Breast epithelium (tissue), 4 donors: ENCODE measurements around the gene OR11G2. TPM values are rescaled to one million over a fixed set of nuclear protein-coding genes. Genes with fewer than 3 reads are reported as not detected.

Experiments
- DNase-seq, 2 donors: peaks; one replicate each; pipeline ENCODE4 v3.0.0-alpha.2; 2019; ENCODE audit warnings: low spot score in 2 of 2
- H3K27ac ChIP-seq, 2 donors: fragments of 200-600 bp; sonication (generic) in 1 of 2; one replicate each; pipeline ENCODE4 v1.5.1; 2016 to 2019; ENCODE audit warnings: mild to moderate bottlenecking in 1 of 2
- H3K27me3 ChIP-seq, 2 donors: fragments of 200-600 bp; sonication (generic) in 1 of 2; one replicate each; pipeline versions ENCODE4 v1.5.1 to v1.6.0; 2017 to 2019; ENCODE audit warnings: control low read depth in 1 of 2, mild to moderate bottlenecking in 1 of 2
- H3K36me3 ChIP-seq: fragments of 200-600 bp; one replicate; pipeline ENCODE4 v1.5.1; 2019
- H3K4me1 ChIP-seq, 2 donors: fragments of 200-600 bp; sonication (generic); one replicate each; pipeline ENCODE4 v1.5.1; 2016 to 2019; ENCODE audit warnings: control low read depth in 1 of 2
- H3K4me3 ChIP-seq, 3 donors: fragments of 200-600 bp; sonication (generic); 1 replicate in 2 of 3; 2 replicates in 1 of 3; pipeline ENCODE4 v1.5.1; 2016 to 2019; ENCODE audit warnings: mild to moderate bottlenecking in 3 of 3, moderate library complexity in 2 of 3
- H3K9me3 ChIP-seq, 2 donors: fragments of 200-600 bp; sonication (generic) in 1 of 2; one replicate each; pipeline ENCODE4 v1.5.1; 2016 to 2019; ENCODE audit warnings: control low read depth in 1 of 2
- CTCF ChIP-seq, 3 donors: fragments of 450-650 bp; IDR thresholded peaks; one replicate each; pipeline ENCODE4 v1.5.1; 2016 to 2017; ENCODE audit warnings: antibody characterized with exemption in 3 of 3, mild to moderate bottlenecking in 3 of 3, moderate library complexity in 3 of 3
- POLR2A ChIP-seq: fragments of 450-650 bp; IDR thresholded peaks from one replicate; pipeline ENCODE4 v1.6.1; 2016; ENCODE audit warnings: antibody characterized with exemption, mild to moderate bottlenecking, moderate library complexity
- POLR2AphosphoS5 ChIP-seq, 3 donors: sonication (generic); formaldehyde crosslinking; IDR thresholded peaks; one replicate each; pipeline ENCODE4 v1.6.1; 2017; ENCODE audit warnings: antibody characterized with exemption in 3 of 3
- intact Hi-C: fragments of 100-400 bp; cut with DNase I; formaldehyde crosslinking; loops from one replicate; pipeline ENCODE4 v1.15.1; 2023; ENCODE audit warnings: low total_unique reads
- total RNA-seq, 3 donors: library from RNA; depleted of rRNA; stranded (reverse); fragments of >200 nt; gene quantifications; one replicate each; pipeline ENCODE4 v1.1.0, GENCODE V29; 2016

OR11G2 gene
- total RNA-seq, 3 donors from 2014 or later, result not detected

- no peak for DNase-seq
- H3K4me1 ChIP-seq, result no peaks in the 10 kb centered on the region
- intact Hi-C loops, result no loop called here
- H3K36me3 ChIP-seq, result no peaks in the 10 kb centered on the region
- no peak for TF ChIP-seq POLR2A
- no peak for TF ChIP-seq POLR2AphosphoS5 (IDR thresholded peaks at IDR 0.05)
- H3K27me3 ChIP-seq, result no peaks in the 10 kb centered on the region
- H3K4me3 ChIP-seq, result no peak overlapping the region
- no peak overlapping the region for H3K27ac ChIP-seq
- no peaks in the 10 kb centered on the region for H3K9me3 ChIP-seq
These were observed 14.4 kb upstream of the OR11G2 start for GRCh38 chr14:20176330-20176729.

- no peaks in the 10 kb centered on the region for H3K4me1 ChIP-seq
- H3K4me3 ChIP-seq, result no peak overlapping the region
- no peaks in the 10 kb centered on the region for H3K36me3 ChIP-seq
- intact Hi-C loops, result no loop called here
- H3K9me3 ChIP-seq, result no peaks in the 10 kb centered on the region
- H3K27ac ChIP-seq, result no peak overlapping the region
- no peak for TF ChIP-seq CTCF (IDR thresholded peaks at IDR 0.05)
- no peak for TF ChIP-seq POLR2AphosphoS5 (IDR thresholded peaks at IDR 0.05)
- no peak for TF ChIP-seq POLR2A
- H3K27me3 ChIP-seq, result no peaks in the 10 kb centered on the region
- DNase-seq, result no peak
These were observed 13.2 kb upstream of the OR11G2 start for GRCh38 chr14:20177433-20177974.

GRCh38 chr14:20179218-20179617 is 11.5 kb upstream of the OR11G2 start:
- no peaks in the 10 kb centered on the region for H3K9me3 ChIP-seq
- intact Hi-C loops, result no loop called here
- no peaks in the 10 kb centered on the region for H3K27me3 ChIP-seq
- DNase-seq, result no peak
- no peak overlapping the region for H3K27ac ChIP-seq
- no peak overlapping the region for H3K4me3 ChIP-seq
- no peak for TF ChIP-seq CTCF (IDR thresholded peaks at IDR 0.05)
- no peak for TF ChIP-seq POLR2A
- no peak for TF ChIP-seq POLR2AphosphoS5 (IDR thresholded peaks at IDR 0.05)
- no peaks in the 10 kb centered on the region for H3K4me1 ChIP-seq
- no peaks in the 10 kb centered on the region for H3K36me3 ChIP-seq

GRCh38 chr14:20179880-20180279 is 10.8 kb upstream of the OR11G2 start:
- intact Hi-C loops, result no loop called here
- no peak overlapping the region for H3K4me3 ChIP-seq
- no peak overlapping the region for H3K27ac ChIP-seq
- DNase-seq, result no peak
- H3K36me3 ChIP-seq, result no peaks in the 10 kb centered on the region
- no peaks in the 10 kb centered on the region for H3K27me3 ChIP-seq
- no peaks in the 10 kb centered on the region for H3K4me1 ChIP-seq
- no peak for TF ChIP-seq CTCF (IDR thresholded peaks at IDR 0.05)
- TF ChIP-seq POLR2AphosphoS5 (IDR thresholded peaks at IDR 0.05), result no peak
- no peak for TF ChIP-seq POLR2A
- H3K9me3 ChIP-seq, result no peaks in the 10 kb centered on the region

GRCh38 chr14:20180486-20180885 is 10.2 kb upstream of the OR11G2 start:
- H3K27me3 ChIP-seq, result no peaks in the 10 kb centered on the region
- H3K9me3 ChIP-seq, result no peaks in the 10 kb centered on the region
- no peaks in the 10 kb centered on the region for H3K4me1 ChIP-seq
- intact Hi-C loops, result no loop called here
- TF ChIP-seq POLR2AphosphoS5 (IDR thresholded peaks at IDR 0.05) (no peak), POLR2A (no peak)
- H3K36me3 ChIP-seq, result no peaks in the 10 kb centered on the region
- no peak overlapping the region for H3K27ac ChIP-seq
- no peak for DNase-seq
- H3K4me3 ChIP-seq, result no peak overlapping the region

GRCh38 chr14:20184181-20184580 is 6.5 kb upstream of the OR11G2 start:
- no peak overlapping the region for H3K4me3 ChIP-seq
- TF ChIP-seq CTCF (IDR thresholded peaks at IDR 0.05) (no peak), POLR2AphosphoS5 (IDR thresholded peaks at IDR 0.05) (no peak), POLR2A (no peak)
- intact Hi-C loops, result no loop called here
- no peaks in the 10 kb centered on the region for H3K36me3 ChIP-seq
- H3K27me3 ChIP-seq, result no peaks in the 10 kb centered on the region
- no peaks in the 10 kb centered on the region for H3K4me1 ChIP-seq
- no peak for DNase-seq
- no peaks in the 10 kb centered on the region for H3K9me3 ChIP-seq
- no peak overlapping the region for H3K27ac ChIP-seq
